Colon (tissue), 2 donors: Measurements from ENCODE around the gene SELENOF.
"Not testable (repeated sequence)": the region's sequence is repeated elsewhere in the genome, so short reads cannot be mapped to it uniquely, and the experiment has no call there.

Experiments used
- FAIRE-seq: peaks from 2 replicates; lab custom pipeline; 2012; peaks lifted over from hg19 to GRCh38; lab: Jason Lieb, UNC
- donor health status: control.
- donor health status: control.

The SELENOF gene

DNA sequence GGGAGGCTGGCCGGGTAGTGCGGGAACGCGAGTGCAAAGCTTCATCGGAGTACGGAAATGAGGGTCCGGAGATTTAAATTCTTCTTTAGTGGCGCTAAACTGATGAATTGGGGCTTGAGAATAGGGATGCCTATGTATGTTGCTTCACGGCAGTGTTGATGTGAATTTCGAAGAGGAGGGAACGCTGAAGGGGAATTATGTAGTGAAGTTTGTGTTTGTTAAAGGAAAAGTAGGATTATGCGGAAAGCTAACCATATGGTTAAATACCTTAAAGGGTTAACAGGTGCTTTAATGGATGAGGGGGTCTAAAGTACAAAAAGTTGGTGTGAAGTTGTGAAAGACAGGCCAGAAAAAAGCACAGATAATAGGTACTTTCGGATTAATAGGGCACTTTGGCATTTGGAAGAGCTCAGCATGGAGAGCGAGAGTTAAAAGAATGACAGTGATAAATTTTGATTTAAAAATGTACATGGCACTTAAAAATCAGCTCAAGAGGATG lies 1.9 kb upstream of the SELENOF start:
- FAIRE-seq: no peak

GRCh38 chr1:86914998-86915736 lies 1.2 kb upstream of the SELENOF start:
- no peak for FAIRE-seq

DNA sequence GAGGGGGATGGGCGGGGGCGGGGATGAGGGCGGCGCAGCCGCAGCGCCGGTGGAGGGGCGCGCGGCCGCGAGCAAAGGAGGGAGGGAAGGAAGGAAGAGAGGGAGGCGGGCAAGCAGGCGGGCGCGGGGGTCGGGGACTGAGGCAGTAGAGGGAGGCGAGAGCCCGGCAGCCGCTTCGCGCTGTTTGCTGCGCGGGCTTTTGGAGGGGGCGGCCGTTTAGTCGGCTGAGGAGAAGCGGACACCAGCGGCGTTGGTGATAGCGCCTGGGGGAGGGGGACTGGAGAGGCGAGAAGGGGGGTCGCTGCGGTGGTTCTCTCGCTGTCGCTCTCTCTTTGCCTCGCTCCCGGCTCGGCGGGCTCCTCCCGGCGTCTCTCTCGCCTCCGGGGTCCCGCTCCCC lies 673 bp upstream of the SELENOF start, which contains the start of gene HS2ST1:
TSS of gene HS2ST1 (plus strand) at position 35 of the 397 bp plus-strand sequence.
- no peak for FAIRE-seq

DNA sequence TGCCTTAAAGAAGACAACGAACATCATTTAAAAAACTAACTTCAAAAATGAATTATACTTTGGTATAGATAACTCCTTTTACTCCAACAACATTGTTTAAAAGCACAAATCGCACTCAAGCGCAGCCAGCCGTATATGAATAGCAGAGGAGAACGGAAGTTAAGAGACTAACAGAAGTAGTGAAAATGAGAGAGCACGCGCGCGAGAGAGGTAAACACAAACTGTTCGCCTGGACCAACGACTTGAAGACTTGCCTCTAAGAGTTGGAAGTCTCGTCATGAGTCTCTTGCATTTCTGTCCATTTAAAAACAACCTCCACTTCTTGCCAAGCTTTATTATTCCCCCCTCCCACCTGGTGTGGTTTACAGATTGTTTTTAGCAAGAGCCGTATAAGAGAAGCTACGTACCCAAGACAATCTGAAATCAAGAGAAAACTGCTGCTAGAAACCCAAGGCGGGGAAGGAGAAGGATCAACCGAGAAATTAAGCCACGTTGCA lies 479 bp downstream of the SELENOF start:
- no peak for FAIRE-seq

DNA sequence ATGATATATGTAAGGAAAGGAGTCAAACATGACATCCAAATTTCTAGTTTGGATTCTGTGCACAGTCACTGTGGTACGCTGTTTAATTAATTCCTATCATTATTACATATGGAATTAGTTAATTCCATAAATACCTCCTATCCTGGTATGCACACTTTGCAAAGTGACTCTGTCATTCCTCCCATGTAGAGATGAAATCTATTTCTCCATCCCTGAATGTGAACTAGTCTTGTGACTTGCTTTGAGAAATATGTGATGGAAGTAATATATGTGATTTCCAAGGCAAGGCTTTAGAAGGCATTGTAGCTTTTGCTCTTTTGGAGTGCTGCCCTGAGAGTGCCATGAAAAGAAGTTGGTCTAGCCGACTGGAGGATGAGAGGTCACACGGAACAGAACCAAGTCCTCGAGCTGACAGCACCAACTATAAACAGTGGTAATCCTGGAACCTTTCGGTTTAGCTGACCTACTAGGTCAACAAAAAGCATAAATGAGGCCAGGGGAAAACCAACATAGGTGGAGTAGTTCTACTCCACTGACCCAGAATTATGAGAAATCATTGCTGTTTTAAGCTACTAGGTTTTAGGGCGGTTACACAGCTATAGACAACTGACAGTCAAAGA lies 1.5 kb downstream of the SELENOF start:
- FAIRE-seq: no peak

- no peak for FAIRE-seq
Observed at GRCh38 chr1:86906419-86906818, 7.5 kb downstream of the SELENOF start.

DNA sequence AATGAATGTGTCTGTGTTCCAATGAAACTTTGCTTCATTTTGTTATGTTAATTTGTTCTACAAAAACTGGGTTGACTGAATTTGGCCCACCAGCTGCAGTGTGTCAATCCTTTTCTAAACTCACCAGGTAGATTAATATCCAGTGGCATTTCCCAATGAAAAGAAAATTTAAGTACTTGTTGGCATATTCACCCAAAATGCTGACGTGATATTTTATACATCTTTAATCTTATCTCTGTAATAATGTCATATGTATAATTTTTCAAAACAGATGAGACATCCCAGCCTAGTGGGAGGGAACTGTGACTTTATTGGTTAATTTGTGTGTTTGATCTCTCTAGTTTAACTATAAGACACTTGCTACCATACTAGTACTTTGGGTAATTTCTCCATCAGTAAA lies 8.1 kb downstream of the SELENOF start:
- no peak for FAIRE-seq

DNA sequence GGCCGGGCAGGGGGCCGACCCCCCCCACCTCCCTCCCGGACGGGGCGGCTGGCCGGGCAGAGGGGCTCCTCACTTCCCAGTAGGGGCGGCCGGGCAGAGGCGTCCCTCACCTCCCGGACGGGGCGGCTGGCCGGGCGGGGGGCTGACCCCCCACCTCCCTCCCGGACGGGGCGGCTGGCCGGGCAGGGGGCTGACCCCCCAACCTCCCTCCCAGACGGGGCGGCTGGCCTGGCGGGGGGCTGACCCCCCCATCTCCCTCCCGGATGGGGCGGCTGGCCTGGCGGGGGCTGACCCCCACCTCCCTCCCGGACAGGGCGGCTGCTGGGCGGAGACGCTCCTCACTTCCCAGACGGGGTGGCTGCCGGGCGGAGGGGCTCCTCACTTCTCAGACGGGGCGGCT lies 14.5 kb downstream of the SELENOF start:
- FAIRE-seq: not testable (repeated sequence)

- FAIRE-seq: no peak
Observed at GRCh38 chr1:86888327-86888726, 25.6 kb downstream of the SELENOF start.

- FAIRE-seq: no peak
Observed at GRCh38 chr1:86887479-86888162, 26.3 kb downstream of the SELENOF start.

GRCh38 chr1:86875722-86876121 lies 38.2 kb downstream of the SELENOF start:
- no peak for FAIRE-seq

DNA sequence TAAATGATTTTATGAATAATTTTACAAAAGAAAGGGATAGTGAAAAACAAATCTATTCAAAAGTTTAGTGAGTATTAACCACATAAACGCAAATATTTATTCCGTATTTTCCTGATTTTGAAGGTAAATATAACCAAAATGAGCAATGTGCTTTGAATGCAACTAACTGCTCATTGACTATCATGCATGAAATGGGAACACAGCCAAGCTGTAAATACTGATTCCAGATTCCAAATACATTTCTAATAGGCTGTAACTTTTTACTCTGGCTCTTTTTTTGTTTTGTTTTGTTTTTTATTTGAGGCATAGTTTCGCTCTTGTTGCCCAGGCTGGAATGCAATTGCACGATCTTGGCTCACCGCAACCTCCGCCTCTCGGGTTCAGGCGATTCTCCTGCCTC lies 41.8 kb downstream of the SELENOF start:
- no peak for FAIRE-seq

- no peak for FAIRE-seq
Observed at GRCh38 chr1:86871001-86871400, 42.9 kb downstream of the SELENOF start.

- peak; percentile 41 for FAIRE-seq
Observed at GRCh38 chr1:86868477-86868876, 45.4 kb downstream of the SELENOF start.

- FAIRE-seq: not testable (repeated sequence)
Observed at GRCh38 chr1:86867278-86867677, 46.6 kb downstream of the SELENOF start.

DNA sequence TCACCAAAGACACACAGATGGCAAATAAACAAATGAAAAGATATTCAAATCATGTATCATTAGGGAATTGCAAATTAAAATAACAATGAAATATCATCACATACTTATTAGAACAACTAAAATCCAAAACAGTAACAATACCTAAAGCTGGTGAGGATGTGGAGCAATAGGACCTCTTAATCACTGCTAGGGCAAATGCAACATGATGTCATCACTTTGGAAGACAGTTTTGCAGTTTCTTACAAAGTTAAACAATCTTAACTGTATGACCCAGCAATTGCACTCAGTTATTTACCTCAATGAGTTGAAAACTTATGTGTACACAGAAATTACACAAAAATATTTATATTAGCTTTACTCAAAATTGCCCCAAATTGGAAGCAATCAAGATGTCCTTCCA lies 47.3 kb downstream of the SELENOF start:
- no peak for FAIRE-seq

DNA sequence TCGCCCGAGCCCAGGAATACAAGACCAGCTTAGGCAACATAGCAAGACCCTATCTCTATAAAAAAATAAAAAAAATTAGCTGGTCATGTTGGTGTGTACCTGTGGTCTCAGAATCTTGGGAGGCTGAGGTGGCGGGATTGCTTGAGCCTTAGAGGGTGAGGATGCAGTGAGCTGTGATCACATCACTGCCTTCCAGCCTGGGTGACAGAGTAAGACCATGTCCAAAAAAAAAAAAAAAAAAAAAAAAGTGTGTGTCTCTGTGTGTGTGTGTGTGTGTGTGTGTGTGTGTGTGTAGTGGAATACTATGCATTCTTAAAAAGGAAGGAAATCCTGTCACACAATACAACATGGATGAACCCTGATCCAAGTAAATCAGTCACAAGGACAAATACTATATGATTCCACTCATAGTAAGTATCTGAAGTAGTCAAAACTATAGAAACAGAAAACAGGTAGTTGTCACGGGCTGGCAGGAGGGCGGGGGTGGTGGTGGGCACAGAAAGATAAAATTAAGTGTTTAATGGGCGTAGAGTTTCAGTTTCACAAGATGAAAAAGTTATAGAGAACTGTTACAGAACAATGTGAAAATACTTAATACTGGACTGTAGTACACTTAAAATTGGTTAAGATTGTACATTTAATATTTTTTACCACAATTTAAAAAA lies 47.8 kb downstream of the SELENOF start:
- no peak for FAIRE-seq

- no peak for FAIRE-seq
Observed at GRCh38 chr1:86862920-86863319, 51.0 kb downstream of the SELENOF start.

DNA sequence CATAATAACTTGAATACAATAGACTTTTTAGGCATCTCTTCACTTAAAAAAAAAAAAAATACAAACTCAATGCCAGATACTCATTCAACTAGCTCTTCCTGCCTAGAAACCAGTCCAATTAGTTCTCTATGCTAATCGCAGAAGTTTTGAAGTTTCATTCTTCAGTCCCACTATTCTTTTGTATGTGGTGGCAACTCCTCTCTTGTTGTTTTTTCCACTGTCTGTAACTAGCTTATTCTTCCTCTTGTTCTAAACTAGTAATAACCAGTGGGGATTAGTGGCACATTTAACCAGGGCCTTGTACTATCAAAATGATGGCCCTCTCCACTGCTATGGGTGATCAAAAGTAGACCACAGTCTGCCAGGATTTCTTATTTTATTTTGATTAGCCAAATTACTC lies 52.5 kb downstream of the SELENOF start:
- FAIRE-seq: no peak

GRCh38 chr1:86860424-86860823 lies 53.5 kb downstream of the SELENOF start:
- no peak for FAIRE-seq

GRCh38 chr1:86860020-86860419 lies 53.9 kb downstream of the SELENOF start:
- no peak for FAIRE-seq

DNA sequence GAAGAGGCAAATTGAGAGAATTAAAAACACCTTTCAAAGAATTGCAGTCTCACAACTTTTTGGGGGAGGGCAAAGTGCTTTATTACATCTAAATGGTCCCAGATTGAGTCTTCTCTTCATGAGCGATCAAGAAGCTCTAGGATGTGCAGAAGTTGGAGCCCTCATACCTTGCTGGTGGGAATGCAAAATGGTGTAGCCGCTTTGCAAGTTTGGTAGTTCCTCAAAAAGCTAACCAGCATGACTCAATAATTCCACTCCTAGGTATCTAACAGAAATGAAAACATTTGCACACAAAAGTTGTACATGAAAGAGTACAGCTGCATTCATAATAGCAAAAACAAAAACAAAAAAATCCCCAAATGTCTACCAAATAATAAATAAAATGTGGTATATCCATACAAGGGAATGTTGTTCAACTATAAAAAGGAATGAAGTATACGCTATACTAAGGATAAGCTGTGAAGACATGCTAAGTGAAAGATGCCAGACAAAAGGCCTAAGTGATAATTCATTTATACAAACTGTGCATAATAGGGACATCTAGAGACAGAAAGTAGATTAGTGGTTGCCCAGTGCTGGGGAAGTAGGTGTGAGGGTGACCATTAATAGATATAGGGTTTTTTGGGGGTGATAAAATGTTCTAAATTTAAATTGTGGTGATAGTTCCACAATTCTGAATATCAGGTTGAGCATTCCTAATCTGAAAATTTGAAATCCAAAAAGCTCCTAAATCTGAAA lies 55.2 kb downstream of the SELENOF start:
- no peak for FAIRE-seq
